Fibroblast of upper back skin (primary cell): ENCODE measurements around the gene PKHD1.

Source experiments
- DNase-seq: peaks from one replicate; pipeline ENCODE4 v3.0.0-alpha.2; 2013

The PKHD1 gene

DNA sequence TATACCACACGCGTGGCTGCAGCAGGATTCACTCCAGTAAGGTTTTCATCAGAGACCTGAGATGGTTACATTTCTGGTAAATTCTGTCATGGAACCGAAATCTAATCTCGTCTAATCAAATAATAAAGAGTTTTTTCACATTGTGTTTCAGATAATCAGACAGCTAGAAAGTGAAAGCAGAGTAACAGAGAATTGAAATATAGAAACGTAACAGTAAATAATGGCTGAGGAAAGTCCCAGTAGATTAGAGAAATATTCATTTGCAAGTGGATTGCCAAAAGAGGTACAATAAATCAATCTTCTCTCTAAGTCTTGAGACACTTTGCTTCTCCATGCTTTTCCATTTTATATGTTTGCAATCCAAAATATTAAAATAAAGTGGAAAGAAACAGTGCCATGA lies 42.4 kb downstream of the PKHD1 start:
- no peak for DNase-seq

DNA sequence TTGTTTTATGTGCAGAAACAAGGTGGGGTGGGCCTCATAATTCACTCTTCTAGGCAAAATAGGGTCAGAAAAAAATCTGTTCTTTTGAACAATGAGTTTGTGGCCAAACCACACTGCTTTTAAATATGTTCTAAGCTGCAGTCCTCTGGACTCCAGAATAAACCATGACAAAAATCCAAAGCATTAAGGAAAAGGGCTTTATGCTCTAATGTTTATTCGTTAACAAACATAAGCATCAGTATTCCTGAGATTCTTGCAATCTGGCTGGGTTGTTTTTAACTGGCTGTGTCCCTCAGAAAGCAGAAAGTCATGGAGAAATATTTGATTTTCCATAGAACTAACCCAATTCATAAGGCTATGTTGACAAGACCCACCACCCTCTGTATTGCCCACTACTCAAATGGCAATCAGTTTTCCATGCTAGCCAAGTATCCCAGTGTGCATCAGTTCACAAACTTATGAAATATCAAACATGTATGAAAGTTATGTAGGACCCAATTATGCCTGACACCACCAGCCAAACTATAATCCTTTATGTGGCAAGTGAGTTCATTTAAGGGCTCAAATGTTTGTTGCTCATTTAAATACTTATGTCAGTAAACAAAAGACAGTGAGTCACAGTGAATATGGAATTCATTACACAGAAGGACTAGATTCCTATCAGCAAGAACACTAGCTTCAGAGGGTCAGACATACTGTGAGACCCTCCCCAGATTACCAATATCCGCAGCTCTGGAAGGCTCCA lies 45.1 kb downstream of the PKHD1 start:
- DNase-seq: no peak

DNA sequence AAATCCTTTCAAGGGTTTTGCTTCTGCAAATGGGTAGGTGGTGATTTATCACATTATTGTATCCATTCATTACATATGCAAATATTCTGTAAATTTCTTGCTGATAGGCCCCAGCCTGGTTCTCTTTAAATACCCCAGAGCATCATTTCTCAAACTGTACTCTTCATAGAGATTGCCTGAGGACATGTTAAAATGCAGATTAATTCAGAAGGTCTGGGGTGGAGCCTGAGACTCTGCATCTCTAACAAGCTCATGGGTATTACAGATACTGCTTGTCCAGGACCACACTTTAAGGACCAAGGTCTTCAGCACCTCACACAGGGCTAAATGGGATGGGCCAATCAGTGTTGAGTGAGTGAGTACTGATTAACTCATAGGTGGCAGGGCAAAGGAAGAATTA lies 46.3 kb downstream of the PKHD1 start:
- DNase-seq: no peak

DNA sequence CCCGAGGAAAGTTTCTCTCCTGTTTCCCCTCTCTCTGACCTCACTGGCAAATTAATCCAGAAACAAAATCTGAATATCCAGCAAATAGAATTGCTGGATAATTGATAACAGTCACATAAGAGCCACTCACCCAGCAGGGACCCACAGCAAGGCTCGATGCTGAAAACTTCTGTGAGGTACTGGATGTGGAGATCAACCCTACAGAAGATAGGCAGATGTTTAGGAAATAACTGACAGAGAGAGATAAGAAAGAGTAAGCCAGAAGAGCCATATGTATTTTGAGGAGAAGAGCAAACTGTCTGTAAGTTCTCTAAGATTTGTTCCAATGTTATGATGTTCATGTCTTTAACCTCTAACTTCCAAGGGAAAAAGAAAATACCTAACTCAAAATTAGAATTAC lies 59.7 kb downstream of the PKHD1 start:
- DNase-seq: no peak

DNA sequence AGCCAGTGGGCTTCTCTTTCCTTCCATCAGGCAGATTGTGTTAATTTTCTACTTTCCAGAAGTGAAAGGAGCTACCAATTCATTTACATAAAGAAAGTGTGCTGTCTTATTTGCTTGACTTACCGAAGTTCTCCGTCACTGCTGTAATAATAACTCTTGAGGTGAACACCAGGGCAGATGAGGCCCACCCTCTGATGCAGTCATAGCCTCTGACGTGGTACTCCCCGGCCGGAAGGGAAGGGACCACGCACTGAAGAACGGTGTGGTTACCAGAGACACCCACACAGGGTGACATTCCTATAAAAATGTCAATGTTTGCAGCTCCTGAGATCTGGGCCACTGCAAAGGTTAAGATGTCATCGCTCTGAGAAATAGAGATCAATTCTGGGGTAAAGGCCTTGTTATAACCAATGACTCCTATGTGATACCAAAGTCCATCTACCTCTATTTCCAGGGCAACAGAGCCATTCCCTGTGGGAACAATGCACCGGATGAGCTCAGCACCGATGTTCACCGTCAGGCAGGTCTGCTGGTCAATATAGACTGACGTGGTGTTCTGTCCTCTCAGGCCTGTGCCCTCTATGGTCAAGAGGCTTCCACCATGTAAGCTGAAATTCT lies 62.9 kb downstream of the PKHD1 start:
- DNase-seq: no peak

DNA sequence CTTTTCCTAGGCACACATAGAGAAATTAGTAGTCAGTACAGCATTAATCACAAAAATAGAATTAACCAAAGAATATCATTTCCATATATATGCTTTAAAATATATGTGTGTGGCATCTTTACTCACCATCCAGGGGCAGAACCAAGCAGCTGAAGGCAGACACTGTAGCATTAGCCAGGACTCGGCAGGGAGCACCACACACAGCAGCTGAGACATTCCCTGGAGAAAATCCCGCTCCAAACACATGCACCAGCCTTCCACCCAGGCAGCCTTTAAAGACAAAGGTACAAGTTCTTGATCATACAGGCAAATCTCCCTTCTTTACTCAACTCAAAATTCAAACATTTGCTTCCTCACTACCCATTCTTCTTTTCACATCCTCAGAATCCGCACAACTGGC lies 64.7 kb downstream of the PKHD1 start:
- DNase-seq: no peak

DNA sequence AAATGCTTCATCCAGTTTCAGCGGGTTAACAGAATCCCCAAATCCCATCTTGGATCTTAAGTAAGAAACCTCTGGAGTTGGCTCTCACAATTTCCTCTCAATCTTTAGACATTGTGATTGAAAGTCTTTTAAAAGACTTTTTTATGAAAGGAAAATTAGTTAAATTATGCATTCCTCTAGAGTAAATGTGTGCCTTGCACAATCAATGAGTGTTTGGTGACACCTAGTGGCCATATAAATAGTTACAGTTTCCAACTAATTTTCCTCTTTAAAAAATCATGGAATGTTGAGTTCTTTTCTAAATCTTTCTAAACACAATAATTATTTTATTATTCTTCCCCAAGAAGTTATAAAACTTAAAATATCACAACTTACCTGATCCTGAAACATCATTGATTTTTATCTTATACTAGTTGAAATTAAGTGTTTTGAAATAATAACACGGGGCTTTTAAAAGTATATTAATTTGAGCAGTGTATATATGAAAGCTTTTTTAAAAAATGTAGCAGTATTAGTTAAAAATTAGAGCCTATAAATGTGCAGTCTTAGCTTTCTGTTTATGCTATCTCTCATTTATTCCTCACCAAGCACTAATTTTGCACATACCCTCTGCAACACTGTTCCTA lies 66.4 kb downstream of the PKHD1 start:
- DNase-seq: peak; percentile 19

DNA sequence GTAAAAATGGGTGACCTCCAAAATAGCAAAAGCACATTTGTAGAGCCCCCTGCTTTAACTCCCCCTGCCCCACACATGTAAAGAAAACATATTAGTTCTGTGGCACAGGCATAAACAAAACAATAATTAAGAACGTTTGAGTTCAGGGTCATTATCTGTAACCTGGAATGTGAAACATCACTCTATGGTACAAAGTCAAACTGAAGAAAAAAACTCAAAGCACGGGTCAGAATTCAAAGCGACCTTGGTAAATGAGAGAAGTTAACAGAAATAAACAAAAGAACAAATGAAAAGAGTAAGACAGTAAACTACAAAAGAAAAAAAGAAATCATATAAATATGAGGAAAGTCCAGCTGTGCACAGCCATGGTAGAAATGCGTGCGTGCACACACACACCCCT lies 67.5 kb downstream of the PKHD1 start:
- DNase-seq: no peak

DNA sequence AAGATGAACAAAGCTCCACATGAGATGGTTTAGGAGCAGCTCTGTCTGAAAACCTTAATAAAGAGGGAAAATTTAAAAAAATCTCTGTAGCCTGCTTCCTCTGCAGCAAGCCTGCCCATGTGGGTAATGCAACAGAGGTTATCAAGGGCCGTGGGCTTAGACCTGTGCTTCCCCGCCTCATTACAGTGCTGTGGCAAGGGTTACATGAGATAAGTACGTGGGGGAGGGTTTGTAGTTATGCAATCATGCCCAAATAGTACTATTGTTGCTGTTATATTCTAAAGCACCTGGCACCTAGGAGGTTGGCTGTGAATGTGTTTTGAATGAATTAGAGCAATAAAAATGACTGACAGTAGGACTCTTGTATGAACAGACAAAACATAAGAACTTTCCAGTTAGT lies 68.3 kb downstream of the PKHD1 start:
- DNase-seq: no peak

DNA sequence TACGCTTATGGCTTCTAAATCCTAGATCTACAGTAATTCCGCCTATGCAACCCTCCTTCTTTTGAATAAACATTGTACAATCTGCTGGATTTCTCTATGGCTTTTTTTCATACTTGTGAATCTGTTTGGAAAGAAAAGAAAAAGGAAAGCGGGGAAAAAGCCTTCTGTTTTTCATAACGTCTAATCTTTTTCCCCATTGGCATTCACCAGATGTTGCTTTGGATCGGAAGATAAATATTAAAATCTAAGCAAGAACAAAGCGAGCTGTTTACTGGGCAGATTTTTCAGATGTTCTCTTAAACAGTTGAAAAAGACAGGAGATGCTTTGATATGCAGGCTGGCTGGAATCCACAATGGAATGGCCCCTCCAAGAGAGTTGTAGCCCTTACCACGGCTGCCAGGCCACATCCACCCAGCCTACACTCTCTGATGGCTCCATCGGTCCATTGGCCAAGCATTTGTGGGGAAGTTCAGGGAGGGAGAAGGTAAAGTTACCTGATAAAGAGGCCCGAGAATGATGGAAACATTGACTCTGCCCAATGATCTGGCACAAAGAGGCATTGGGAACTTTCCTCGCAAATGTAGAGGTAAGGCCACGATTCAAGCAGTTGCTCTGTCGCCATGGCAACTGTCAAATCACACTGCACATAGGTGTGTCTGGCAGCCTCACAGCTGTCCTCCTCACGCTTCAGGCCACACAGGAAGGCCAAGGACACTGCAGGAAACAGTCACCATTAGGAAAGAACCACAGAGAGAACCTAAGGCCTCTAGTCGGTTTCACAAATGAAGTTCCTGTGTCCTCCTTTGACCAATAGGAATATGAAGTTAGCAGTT lies 70.3 kb downstream of the PKHD1 start:
- no peak for DNase-seq

DNA sequence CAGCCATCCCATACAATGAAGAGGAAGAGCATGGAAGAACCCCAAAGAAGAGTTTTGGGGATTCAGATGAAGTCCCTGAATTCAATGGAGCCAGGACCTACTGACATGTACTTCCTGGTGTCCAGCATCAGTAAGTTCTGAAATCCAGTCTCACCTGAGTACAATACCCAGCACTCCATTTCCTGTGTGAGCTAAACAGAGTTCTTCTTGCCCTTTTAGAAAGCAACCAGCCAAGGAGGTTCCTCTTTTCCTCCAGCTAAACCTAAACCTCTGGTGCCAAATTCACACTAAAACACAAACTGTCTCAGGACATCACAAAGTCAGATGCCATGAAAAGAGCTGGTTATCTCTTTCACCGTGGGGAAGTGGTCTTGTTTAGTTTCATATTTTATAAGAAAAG lies 71.5 kb downstream of the PKHD1 start:
- DNase-seq: no peak

DNA sequence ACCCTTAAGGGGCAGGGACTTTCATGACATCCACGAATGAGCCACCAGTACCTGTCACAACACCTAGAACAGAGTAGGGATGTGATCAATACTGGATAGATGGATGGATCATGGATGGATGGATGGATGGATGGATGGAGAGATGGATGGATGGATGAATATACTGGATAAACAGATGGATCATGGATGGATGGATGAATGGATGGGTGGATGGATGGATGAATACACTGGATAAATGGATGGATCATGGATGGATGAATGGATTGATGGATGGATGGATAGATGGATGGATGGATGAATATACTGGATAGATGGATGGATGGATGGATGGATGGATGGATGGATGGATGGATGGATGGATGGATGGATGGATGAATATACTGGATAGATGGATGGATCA lies 73.0 kb downstream of the PKHD1 start:
- no peak for DNase-seq

DNA sequence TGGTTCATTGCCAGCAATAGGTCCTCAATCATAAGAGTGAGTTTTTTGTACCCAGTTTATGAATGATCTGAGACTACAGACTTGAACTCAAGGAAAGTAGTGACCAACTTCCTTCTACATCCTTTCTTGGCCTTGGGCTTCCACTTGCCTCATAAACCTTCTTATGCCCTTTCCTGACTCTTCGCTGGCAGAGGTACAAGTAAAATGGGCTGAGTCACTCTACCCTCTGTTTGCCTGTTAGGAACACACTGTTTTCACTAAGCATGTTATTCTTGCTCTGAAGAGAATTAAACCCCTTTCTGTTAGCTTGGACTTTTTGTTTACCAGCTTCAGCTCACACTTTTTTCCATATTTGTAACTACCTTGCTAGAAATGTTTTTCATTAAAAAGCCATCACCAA lies 74.4 kb downstream of the PKHD1 start:
- no peak for DNase-seq

DNA sequence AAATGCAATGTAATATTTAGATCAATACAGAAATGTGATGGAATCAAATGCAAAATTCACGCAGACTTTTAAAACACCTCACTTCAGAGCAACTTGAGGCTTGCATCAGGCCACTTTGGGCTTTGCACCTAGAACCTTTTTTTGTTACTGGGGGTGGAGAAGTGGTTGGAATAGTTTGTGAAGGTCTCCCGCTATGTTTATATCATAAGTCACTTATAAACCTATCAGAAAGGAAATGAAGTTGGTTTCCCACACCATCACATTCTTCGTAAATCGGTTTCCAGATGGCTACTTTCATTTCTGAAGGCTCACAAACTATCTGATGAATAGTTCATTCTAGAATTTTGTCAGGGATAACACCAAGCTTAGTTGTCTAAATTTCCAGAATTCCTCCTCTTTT lies 74.8 kb downstream of the PKHD1 start:
- no peak for DNase-seq

DNA sequence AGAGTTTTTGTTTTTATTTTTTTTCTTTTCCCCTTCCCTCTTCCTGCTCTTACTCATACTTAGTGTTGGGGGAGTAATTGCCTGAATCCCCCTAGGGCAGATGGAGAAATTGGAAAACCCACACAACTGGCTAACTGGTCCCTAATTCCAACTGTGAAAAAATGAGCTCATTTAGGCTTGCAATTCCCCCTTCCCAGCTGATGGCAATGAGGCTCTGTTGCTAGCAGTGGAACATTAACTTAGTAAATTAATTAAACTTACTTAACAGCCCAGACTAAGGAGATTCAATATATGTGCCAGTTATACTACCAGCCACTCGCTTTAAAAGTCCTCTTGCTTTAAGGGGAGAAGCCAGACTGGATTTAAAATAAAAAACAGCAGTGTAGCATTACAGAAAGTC lies 76.6 kb downstream of the PKHD1 start:
- DNase-seq: no peak

DNA sequence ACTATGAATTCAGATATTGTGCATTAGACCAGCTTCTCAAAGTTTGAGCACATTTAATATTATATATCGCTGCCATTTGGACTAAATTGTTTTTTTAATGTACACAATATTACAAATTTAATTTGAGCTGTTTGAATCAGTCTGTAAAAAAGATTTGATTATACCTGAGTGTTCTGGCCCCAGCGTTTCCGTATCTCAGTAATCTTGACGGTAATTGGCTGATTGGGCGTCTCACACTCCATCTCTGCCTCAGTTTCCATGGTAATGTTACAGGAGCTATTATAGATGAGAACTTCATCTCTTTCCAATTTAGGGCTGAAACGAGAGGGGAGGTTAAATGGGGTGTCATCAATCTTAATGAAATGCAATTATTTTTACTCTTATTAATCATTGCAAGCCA lies 77.3 kb downstream of the PKHD1 start:
- no peak for DNase-seq

DNA sequence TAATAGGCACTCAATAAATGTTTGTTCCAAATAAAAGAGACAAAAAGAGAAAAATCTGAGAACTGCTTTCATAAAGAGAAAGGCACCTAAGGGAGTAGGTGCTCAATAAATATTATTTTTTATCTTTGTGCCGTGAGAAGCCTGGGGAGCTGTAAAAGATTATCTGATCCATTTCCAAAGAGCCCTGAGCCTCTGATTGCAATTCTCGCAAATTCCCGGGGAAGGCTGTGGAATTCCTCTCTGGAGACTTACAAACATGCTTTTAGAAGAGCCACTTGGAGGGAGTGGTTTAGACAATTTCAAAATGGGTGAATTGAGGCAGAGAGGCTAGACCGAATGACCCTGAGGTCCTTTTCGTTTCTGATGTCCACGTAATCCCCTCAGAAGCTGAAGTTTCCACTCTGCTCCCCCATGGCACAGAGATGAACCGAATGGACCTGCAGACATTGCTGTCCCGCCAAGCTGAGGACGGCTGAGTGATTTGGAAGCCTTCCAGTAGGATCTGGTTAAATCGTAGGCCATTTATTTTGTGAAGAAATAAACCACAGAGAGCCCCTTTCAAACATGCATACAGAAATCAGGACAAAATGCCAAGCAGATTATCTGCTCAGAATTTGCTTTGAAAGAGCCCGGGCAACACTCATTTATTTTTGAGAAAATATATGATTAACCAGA lies 77.8 kb downstream of the PKHD1 start:
- DNase-seq: no peak

DNA sequence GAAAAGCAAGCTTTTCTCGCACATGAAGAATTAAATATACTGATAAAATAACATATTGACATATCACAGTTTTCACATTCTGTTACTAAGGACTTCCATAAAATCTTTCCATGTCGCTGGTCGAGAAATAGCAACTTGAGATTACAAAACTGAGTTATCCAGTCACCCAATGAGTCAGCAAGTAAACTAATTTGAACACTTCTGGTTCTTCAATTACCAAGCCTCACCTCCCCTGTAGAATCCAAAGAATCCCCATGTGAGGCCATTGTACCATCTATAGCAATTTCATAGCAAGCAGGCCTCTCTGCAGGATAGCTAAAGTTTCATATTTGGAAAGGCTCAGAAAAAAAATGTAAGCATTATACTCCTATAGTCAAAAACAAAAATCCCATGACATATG lies 87.3 kb downstream of the PKHD1 start:
- no peak for DNase-seq

DNA sequence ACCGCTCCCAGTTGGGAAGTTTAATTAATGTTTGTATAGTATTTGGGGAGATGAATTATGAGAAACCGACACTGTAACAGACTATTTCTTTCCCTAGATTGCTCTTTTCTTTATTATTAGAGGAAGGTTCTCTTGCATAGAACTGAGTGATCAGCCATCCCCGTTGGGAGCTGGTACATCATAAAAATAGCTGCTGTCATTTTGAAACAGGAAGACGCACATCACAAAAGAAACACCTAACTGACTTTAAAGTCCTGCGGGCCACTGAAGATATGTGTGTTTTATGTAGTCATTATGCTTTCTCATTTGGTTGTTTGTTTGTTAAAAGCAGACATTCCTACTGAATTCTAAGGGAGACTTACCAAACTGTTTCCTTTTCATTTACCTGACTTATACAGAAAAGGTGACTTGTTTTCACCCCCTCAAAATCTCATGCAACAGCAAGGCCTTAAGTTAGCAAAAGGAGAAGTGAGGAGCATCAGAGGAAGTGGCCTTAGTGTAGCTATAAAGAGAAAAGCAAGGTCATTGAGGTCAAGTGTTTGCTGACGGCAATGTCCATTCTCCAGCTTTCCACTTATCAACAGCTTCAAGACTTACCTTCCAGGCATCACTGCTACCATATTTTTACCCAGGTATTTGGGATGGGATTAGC lies 91.0 kb downstream of the PKHD1 start:
- no peak for DNase-seq

DNA sequence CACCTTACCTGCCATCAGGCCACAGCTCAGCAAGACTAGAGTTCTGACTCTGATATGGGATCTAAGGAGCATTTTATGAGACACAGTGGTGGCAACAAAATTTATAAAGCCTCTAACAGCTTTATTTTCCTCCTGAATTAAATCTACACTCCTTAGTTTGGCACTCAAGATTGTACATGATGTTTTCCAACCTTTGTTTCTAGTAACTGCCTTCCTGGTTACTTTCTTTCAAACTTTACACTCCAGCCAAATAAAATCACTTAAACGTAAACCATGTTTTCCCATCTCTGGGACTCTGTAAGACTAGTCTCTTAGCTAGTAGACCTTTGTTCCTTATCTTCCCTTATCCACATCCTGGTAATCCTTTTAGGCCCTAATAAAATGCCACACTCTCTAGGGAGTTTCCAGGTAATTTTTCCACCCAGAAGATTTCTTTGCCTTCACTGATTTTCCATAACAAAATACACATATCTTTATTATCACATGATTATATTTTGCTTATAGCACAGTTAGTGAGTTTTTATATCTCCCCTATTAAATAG lies 92.1 kb downstream of the PKHD1 start:
- DNase-seq: no peak

DNA sequence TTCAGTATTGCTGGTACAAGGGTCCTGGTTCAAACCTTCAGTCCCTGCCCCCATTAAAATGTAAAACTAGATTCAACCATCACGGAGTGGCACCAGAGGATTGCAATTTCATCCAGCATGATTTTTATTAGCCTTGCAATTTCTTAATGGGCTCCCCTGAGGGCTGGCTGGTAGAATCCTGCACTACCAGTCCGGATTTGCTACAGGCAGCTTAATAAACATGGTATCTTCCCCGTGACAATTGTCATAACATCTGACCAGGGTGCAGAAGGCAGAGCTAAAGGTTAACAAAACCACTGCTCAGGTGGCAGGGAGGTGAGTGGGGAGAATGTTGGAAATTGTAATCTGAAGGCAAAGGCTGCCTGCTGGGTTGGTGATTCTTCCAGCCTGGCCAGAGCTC lies 94.5 kb downstream of the PKHD1 start:
- DNase-seq: no peak

DNA sequence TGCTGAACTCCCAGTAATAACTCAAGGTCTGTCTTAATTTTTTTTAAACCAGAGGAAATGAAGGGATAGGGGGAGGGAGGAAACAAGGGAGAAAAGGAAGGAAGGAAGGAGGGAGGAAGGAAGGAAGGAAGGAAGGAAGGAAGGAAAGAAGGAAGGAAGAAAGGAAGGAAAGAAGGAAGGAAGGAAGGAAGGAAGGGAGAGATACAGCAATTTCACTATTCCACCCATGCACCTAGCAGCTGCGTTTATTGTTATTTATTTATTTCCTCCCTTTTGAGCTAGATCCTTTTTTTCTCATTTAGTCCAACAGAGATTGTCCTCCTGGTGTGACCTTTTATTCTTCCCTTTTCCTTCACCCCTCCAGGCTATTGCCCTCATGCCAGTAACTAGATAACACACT lies 97.6 kb downstream of the PKHD1 start:
- no peak for DNase-seq
